ENCODE results near the gene RXRA. TPM values are rescaled to one million over a fixed set of nuclear protein-coding genes. Genes with fewer than 3 reads are reported as not detected.

Gene RXRA
- total RNA-seq, 1 experiment from 2014 or later: 29.9 TPM

DNA sequence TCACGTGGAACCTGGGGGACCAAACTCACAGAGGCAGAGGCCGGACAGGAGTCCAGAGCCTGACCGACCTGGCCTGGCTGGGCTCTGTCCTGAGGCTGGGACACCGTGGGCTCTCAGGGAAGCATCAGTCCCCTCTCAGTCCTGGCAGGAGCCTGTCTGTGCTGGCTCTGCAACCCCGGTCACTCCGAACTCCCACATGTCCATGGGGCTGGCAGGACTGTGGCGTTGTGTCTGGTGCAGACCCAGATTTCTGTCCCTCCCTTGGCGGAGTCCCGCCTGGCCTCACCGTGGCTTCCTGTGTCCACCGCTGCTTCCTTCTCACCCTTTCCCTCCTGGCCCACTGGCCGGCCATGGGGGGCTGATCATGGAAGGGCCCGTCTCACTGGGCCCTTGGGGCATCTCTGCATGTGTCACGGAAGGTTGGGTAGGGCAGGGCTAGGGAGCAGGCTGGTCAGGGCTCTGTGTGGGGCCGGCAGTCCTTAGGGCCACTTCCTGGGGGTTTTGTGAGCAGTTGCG is 68.8 kb downstream of the RXRA start:
- no peak overlapping the region for H2AFZ ChIP-seq (ENCODE audit: low read length)
- no peak overlapping the region for H3T11ph ChIP-seq (ENCODE audit: low read length)
- H3K9me3 Mint-ChIP-seq: peaks cover 6 to 7% of the 10 kb centered on the region in 2 experiments; a peak in 3 of 5 replicates
- peaks cover 4% of the 10 kb centered on the region; the same call in 1 of the 2 replicates for H3K79me2 ChIP-seq (ENCODE audit: insufficient read depth, low read length)
- H3K56ac ChIP-seq (ENCODE audit: insufficient read length, low read depth, low read length): no peak overlapping the region
- no peak overlapping the region for H3K27ac ChIP-seq (ENCODE audit: insufficient read length, low read depth, low read length)
- H2BK12ac ChIP-seq (ENCODE audit: insufficient read length, low read depth, low read length): no peak overlapping the region
- H3K23me2 ChIP-seq (ENCODE audit: insufficient read length, low read depth, low read length, poor library complexity, severe bottlenecking): no peaks in the 10 kb centered on the region
- peaks cover 4 to 9% (median 9%) of the 10 kb centered on the region in 3 experiments; a peak in 6 of 7 replicates for H3K36me3 Mint-ChIP-seq (ENCODE audit: insufficient read depth in 1 of 3, low read depth in 3 of 3)
- WGBS (ENCODE audit: extremely low coverage, insufficient read length, low lambda C conversion rate): no CpG with 5 or more reads among the region's 16 CpGs
- peak overlapping the region in 2 of 3 experiments; percentile 70 to 73; a peak in 2 of 7 replicates for H3K27ac Mint-ChIP-seq
- no peak overlapping the region for H3K4me3 Mint-ChIP-seq
- H3K4ac ChIP-seq (ENCODE audit: low read depth, low read length): no peak overlapping the region
- peak overlapping the region; percentile 41; the same call in 1 of the 2 replicates for H3K14ac ChIP-seq (ENCODE audit: insufficient read depth, low read length)
- no peak overlapping the region for H2AK5ac ChIP-seq (ENCODE audit: insufficient read length, low read length)
- H2BK20ac ChIP-seq (ENCODE audit: low read depth, low read length, poor library complexity, severe bottlenecking): no peak overlapping the region
- H2BK120ac ChIP-seq (ENCODE audit: low read depth, low read length, poor library complexity, severe bottlenecking): no peak overlapping the region
- peaks cover 3% of the 10 kb centered on the region in 2 experiments; a peak in 3 of 4 replicates for H3K4me1 Mint-ChIP-seq
- H4K91ac ChIP-seq (ENCODE audit: insufficient read length, low read depth, low read length): no peak overlapping the region
- H3K4me1 ChIP-seq (ENCODE audit: insufficient read depth, low read length): no peaks in the 10 kb centered on the region
- no peaks in the 10 kb centered on the region for H3K27me3 ChIP-seq (ENCODE audit: insufficient read depth, low read length)
- TF ChIP-seq, protein P1, sequence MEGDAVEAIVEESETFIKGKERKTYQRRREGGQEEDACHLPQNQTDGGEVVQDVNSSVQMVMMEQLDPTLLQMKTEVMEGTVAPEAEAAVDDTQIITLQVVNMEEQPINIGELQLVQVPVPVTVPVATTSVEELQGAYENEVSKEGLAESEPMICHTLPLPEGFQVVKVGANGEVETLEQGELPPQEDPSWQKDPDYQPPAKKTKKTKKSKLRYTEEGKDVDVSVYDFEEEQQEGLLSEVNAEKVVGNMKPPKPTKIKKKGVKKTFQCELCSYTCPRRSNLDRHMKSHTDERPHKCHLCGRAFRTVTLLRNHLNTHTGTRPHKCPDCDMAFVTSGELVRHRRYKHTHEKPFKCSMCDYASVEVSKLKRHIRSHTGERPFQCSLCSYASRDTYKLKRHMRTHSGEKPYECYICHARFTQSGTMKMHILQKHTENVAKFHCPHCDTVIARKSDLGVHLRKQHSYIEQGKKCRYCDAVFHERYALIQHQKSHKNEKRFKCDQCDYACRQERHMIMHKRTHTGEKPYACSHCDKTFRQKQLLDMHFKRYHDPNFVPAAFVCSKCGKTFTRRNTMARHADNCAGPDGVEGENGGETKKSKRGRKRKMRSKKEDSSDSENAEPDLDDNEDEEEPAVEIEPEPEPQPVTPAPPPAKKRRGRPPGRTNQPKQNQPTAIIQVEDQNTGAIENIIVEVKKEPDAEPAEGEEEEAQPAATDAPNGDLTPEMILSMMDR (conservative IDR thresholded peaks at IDR 0.05): no peak
- no peak overlapping the region for H2BK5ac ChIP-seq (ENCODE audit: insufficient read length, low read length)
- DNase-seq: no peak
- no peaks in the 10 kb centered on the region for H3K9me3 ChIP-seq (ENCODE audit: control insufficient read depth, low read depth, low read length)
- no peak overlapping the region for H3K4me2 ChIP-seq (ENCODE audit: insufficient read depth, insufficient read length, low read length)
- H4K8ac ChIP-seq (replicated peaks; ENCODE audit: insufficient read length, low read depth, low read length): no peak overlapping the region
- no peak overlapping the region for H2BK15ac ChIP-seq (ENCODE audit: low read depth, low read length)
- no peak overlapping the region for H3K18ac ChIP-seq (ENCODE audit: insufficient read length, low read depth, low read length)
- H3K27me3 Mint-ChIP-seq (ENCODE audit: low read depth): no peaks in the 10 kb centered on the region
- no peak overlapping the region for H3K9ac ChIP-seq (ENCODE audit: extremely low read depth, insufficient read length, low read length)
- no peaks in the 10 kb centered on the region for H4K20me1 ChIP-seq (ENCODE audit: control insufficient read depth, insufficient read depth, insufficient read length)
- H4K5ac ChIP-seq (ENCODE audit: insufficient read length, low read depth, low read length): no peak overlapping the region
- peaks cover 3% of the 10 kb centered on the region for H3K79me1 ChIP-seq (ENCODE audit: insufficient read depth, low read depth, low read length, poor library complexity, severe bottlenecking)
- H3K23ac ChIP-seq (ENCODE audit: insufficient read length, low read depth, low read length): no peak overlapping the region
